ENCODE results near the gene COL5A1.

DNA sequence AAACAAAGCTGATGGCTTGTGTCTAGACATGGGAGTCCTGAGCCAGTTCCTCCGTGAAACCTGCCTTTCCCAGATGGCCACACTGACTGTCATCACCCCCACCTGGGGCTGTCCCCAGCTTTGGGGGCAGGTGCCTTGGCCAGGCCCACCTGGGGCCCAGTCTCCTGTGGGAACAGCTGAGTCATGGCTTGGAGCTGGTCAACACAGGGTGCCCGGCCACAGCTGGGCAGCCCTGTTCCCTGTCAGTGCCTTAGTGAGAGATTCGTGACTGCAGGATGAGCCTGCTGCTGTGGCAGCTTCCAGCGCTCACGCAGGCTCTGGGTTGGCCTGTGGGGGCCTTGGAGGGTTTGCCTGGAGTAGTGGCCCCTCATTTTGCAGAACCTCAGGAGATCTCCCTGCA is 56.5 kb downstream of the COL5A1 start:
- TF ChIP-seq EZH2 (IDR thresholded peaks at IDR 0.05; ENCODE audit: low read length, unreplicated experiment) (no peak), CTCF (conservative IDR thresholded peaks at IDR 0.05; ENCODE audit: low read depth, low read length) (no peak)
